Measurements from ENCODE around the gene LRRTM4.

The LRRTM4 gene

GRCh38 chr2:76998152-76998551 lies 524.0 kb downstream of the LRRTM4 start:
- no peak for DNase-seq (ENCODE audit: low read depth in 3 of 3)

GRCh38 chr2:76997296-76997695 lies 524.9 kb downstream of the LRRTM4 start:
- no peak for DNase-seq (ENCODE audit: low read depth in 3 of 3)

- DNase-seq (ENCODE audit: low read depth in 3 of 3) = no peak
Observed at GRCh38 chr2:76985387-76986136, 536.6 kb downstream of the LRRTM4 start.

- no peak for DNase-seq (ENCODE audit: low read depth in 3 of 3)
Observed at GRCh38 chr2:76984359-76984758, 537.8 kb downstream of the LRRTM4 start.

GRCh38 chr2:76980067-76980787 lies 541.9 kb downstream of the LRRTM4 start:
- no peak for DNase-seq (ENCODE audit: low read depth in 3 of 3)

- DNase-seq (ENCODE audit: low read depth in 3 of 3) = no peak
Observed at GRCh38 chr2:76977846-76978727, 544.1 kb downstream of the LRRTM4 start.

- no peak for DNase-seq (ENCODE audit: low read depth in 3 of 3)
Observed at GRCh38 chr2:76975752-76976151, 546.4 kb downstream of the LRRTM4 start.

- DNase-seq (ENCODE audit: low read depth in 3 of 3) = no peak
Observed at GRCh38 chr2:76973610-76974009, 548.6 kb downstream of the LRRTM4 start.

- no peak for DNase-seq (ENCODE audit: low read depth in 3 of 3)
Observed at GRCh38 chr2:76965772-76966171, 556.4 kb downstream of the LRRTM4 start.

GRCh38 chr2:76958749-76959148 lies 563.4 kb downstream of the LRRTM4 start:
- DNase-seq (ENCODE audit: low read depth in 3 of 3) = no peak

GRCh38 chr2:76953733-76954347 lies 568.3 kb downstream of the LRRTM4 start:
- DNase-seq (ENCODE audit: low read depth in 3 of 3) = no peak

GRCh38 chr2:76946631-76947145 lies 575.5 kb downstream of the LRRTM4 start:
- no peak for DNase-seq (ENCODE audit: low read depth in 3 of 3)

GRCh38 chr2:76940559-76940958 lies 581.6 kb downstream of the LRRTM4 start:
- no peak for DNase-seq (ENCODE audit: low read depth in 3 of 3)

- DNase-seq (ENCODE audit: low read depth in 3 of 3) = no peak
Observed at GRCh38 chr2:76938153-76938552, 584.0 kb downstream of the LRRTM4 start.

- DNase-seq (ENCODE audit: low read depth in 3 of 3) = no peak
Observed at GRCh38 chr2:76932550-76932949, 589.6 kb downstream of the LRRTM4 start.

GRCh38 chr2:76930056-76930744 lies 592.0 kb downstream of the LRRTM4 start:
- DNase-seq (ENCODE audit: low read depth in 3 of 3) = no peak

- no peak for DNase-seq (ENCODE audit: low read depth in 3 of 3)
Observed at GRCh38 chr2:76928026-76928425, 594.1 kb downstream of the LRRTM4 start.

GRCh38 chr2:76921006-76921405 lies 601.2 kb downstream of the LRRTM4 start:
- DNase-seq (ENCODE audit: low read depth in 3 of 3) = no peak

GRCh38 chr2:76895469-76895868 lies 626.7 kb downstream of the LRRTM4 start:
- no peak for DNase-seq (ENCODE audit: low read depth in 3 of 3)

- no peak for DNase-seq (ENCODE audit: low read depth in 3 of 3)
Observed at GRCh38 chr2:76870581-76870980, 651.6 kb downstream of the LRRTM4 start.

- DNase-seq (ENCODE audit: low read depth in 3 of 3) = no peak
Observed at GRCh38 chr2:76870011-76870410, 652.2 kb downstream of the LRRTM4 start.

All from stimulated activated CD4-positive, alpha-beta T cell treated with anti-CD3 and anti-CD28 coated beads, TNF-alpha, amount 100 ng/mL, for 48 hours (primary cell).